Erythroblast (primary cell): ENCODE measurements around the gene PARL.

Experiments
- GATA1 ChIP-seq: IDR thresholded peaks from 2 replicates; pipeline ENCODE4 v1.6.1; 2011; ENCODE audit warnings: low read depth, mild to moderate bottlenecking, control low read depth, low read length, moderate library complexity
- POLR2A ChIP-seq: IDR thresholded peaks from 2 replicates; pipeline ENCODE4 v1.6.1; 2011; ENCODE audit warnings: mild to moderate bottlenecking, low read length

GRCh38 chr3:183927059-183927458 is 42.4 kb upstream of the PARL start:
- TF ChIP-seq POLR2A = no peak
- TF ChIP-seq GATA1 = no peak
